CD4-positive, alpha-beta T cell treated with Interleukin-15 for 4 hours (primary cell): Measurements from ENCODE around the gene SCN1B.
"Not testable (repeated sequence)": the region's sequence is repeated elsewhere in the genome, so short reads cannot be mapped to it uniquely, and the experiment has no call there.

Source experiments
- DNase-seq: peaks from one replicate; pipeline ENCODE4 v3.0.0-alpha.2; 2020; ENCODE audit warnings: low spot score

Gene SCN1B

GRCh38 chr19:35017507-35017906, 12.8 kb upstream of the SCN1B start:
- DNase-seq: no peak

- no peak for DNase-seq
Observed at GRCh38 chr19:35018379-35018778, 11.9 kb upstream of the SCN1B start.

- DNase-seq: no peak
Observed at GRCh38 chr19:35019144-35019543, 11.1 kb upstream of the SCN1B start.

- DNase-seq: no peak
Observed at GRCh38 chr19:35021016-35021415, 9.3 kb upstream of the SCN1B start.

GRCh38 chr19:35021596-35021995, 8.7 kb upstream of the SCN1B start:
- DNase-seq: no peak

GRCh38 chr19:35022460-35022859, 7.8 kb upstream of the SCN1B start:
- DNase-seq: no peak

GRCh38 chr19:35023428-35023827, 6.8 kb upstream of the SCN1B start:
- DNase-seq: no peak

GRCh38 chr19:35024095-35024494, 6.2 kb upstream of the SCN1B start:
- DNase-seq: no peak

GRCh38 chr19:35025969-35026368, 4.3 kb upstream of the SCN1B start:
- no peak for DNase-seq

- DNase-seq: no peak
Observed at GRCh38 chr19:35026418-35026817, 3.9 kb upstream of the SCN1B start.

GRCh38 chr19:35027009-35027408, 3.3 kb upstream of the SCN1B start:
- DNase-seq: no peak

- DNase-seq: no peak
Observed at GRCh38 chr19:35027851-35028599, 2.2 kb upstream of the SCN1B start.

- not testable (repeated sequence) for DNase-seq
Observed at GRCh38 chr19:35028600-35028885, 1.7 kb upstream of the SCN1B start.

GRCh38 chr19:35029275-35029736, 964 bp upstream of the SCN1B start:
- DNase-seq: not testable (repeated sequence)

- no peak for DNase-seq
Observed at GRCh38 chr19:35029737-35030256, 473 bp upstream of the SCN1B start.

- DNase-seq: no peak
Observed at GRCh38 chr19:35031072-35031881, 1.0 kb downstream of the SCN1B start.

GRCh38 chr19:35032356-35032865, 2.1 kb downstream of the SCN1B start:
- no peak for DNase-seq

- DNase-seq: no peak
Observed at GRCh38 chr19:35033067-35034004, 3.1 kb downstream of the SCN1B start.

- DNase-seq: no peak
Observed at GRCh38 chr19:35034005-35034502, 3.8 kb downstream of the SCN1B start.

GRCh38 chr19:35034588-35035382, 4.5 kb downstream of the SCN1B start:
- no peak for DNase-seq
